HepG2 (cell line): ENCODE data around the gene VSIG8. TPM values are rescaled to one million over a fixed set of nuclear protein-coding genes. Genes with fewer than 3 reads are reported as not detected.

ENCODE experiments used
- ADNP ChIP-seq: sonication (generic); formaldehyde crosslinking; IDR thresholded peaks from 2 replicates; pipeline ENCODE4 v1.4.0; 2020; ENCODE audit warnings: missing genetic modification reagents
- BATF2 ChIP-seq: sonication (generic); formaldehyde crosslinking; IDR thresholded peaks from 2 replicates; pipeline ENCODE4 v1.8.0; 2022; ENCODE audit warnings: mild to moderate bottlenecking, missing genetic modification reagents, moderate library complexity
- CEBPG ChIP-seq: IDR thresholded peaks from 2 replicates; pipeline ENCODE4 v1.6.1; 2016
- EEA1 ChIP-seq: sonication (generic); formaldehyde crosslinking; IDR thresholded peaks from 2 replicates; pipeline ENCODE4 v1.5.1; 2020; ENCODE audit warnings: mild to moderate bottlenecking, missing genetic modification reagents, borderline replicate concordance
- FOSL2 ChIP-seq: sonication (generic); formaldehyde crosslinking; IDR thresholded peaks from 2 replicates; pipeline ENCODE4 v1.4.0; 2020; ENCODE audit warnings: missing genetic modification reagents
- FOXA3 ChIP-seq: IDR thresholded peaks from 2 replicates; pipeline ENCODE4 v1.6.1; 2016; ENCODE audit warnings: missing genetic modification reagents, missing compliant biosample characterization
- FOXP1 ChIP-seq, 2 experiments: fragments of 450-650 bp in 1 of 2; IDR thresholded peaks; 2 replicates each; pipeline ENCODE4 v1.6.1; 2017 to 2018; ENCODE audit warnings: antibody characterized with exemption in 1 of 2
- GLI4 ChIP-seq: sonication (generic); formaldehyde crosslinking; IDR thresholded peaks from 2 replicates; pipeline ENCODE4 v1.5.1; 2020; ENCODE audit warnings: missing genetic modification reagents, mild to moderate bottlenecking, moderate library complexity, borderline replicate concordance
- JUND ChIP-seq: sonication (generic); formaldehyde crosslinking; IDR thresholded peaks from 2 replicates; pipeline ENCODE4 v1.8.0; 2022; ENCODE audit warnings: mild to moderate bottlenecking, missing genetic modification reagents
- KMT2A ChIP-seq: sonication (generic); formaldehyde crosslinking; IDR thresholded peaks from 2 replicates; pipeline ENCODE4 v1.4.0; 2020; ENCODE audit warnings: missing genetic modification reagents
- MAFF ChIP-seq: IDR thresholded peaks from 2 replicates; pipeline ENCODE4 v1.6.1; 2011; ENCODE audit warnings: low read depth, low read length, improper control_type of control experiment
- MAFK ChIP-seq, 2 experiments: IDR thresholded peaks in 1 of 2; conservative IDR thresholded peaks in 1 of 2; 2 replicates each; pipeline ENCODE4 v1.6.1; 2011; ENCODE audit warnings: improper control_type of control experiment in 2 of 2, low read length in 2 of 2
- MTA3 ChIP-seq: sonication (generic); formaldehyde crosslinking; IDR thresholded peaks from 2 replicates; pipeline ENCODE4 v1.4.0; 2020; ENCODE audit warnings: missing genetic modification reagents
- RARA ChIP-seq: IDR thresholded peaks from 2 replicates; pipeline ENCODE4 v1.6.1; 2016; ENCODE audit warnings: missing genetic modification reagents, missing compliant biosample characterization
- REPIN1 ChIP-seq: sonication (generic); formaldehyde crosslinking; IDR thresholded peaks from 2 replicates; pipeline ENCODE4 v1.8.0; 2022; ENCODE audit warnings: missing genetic modification reagents, low read depth, mild to moderate bottlenecking, borderline replicate concordance
- RFX3 ChIP-seq: IDR thresholded peaks from 2 replicates; pipeline ENCODE4 v1.6.1; 2016; ENCODE audit warnings: missing biosample characterization, missing genetic modification reagents
- SMYD3 ChIP-seq: sonication (generic); formaldehyde crosslinking; IDR thresholded peaks from 2 replicates; pipeline ENCODE4 v1.8.1; 2023; ENCODE audit warnings: mild to moderate bottlenecking, missing genetic modification reagents
- SSRP1 ChIP-seq: IDR thresholded peaks from 2 replicates; pipeline ENCODE4 v1.6.1; 2016; ENCODE audit warnings: control low read depth
- ZBTB21 ChIP-seq: sonication (generic); formaldehyde crosslinking; IDR thresholded peaks from 2 replicates; pipeline ENCODE4 v1.4.0; 2020; ENCODE audit warnings: missing genetic modification reagents
- ZKSCAN5 ChIP-seq: sonication (generic); formaldehyde crosslinking; IDR thresholded peaks from 2 replicates; pipeline ENCODE4 v1.5.1; 2020; ENCODE audit warnings: mild to moderate bottlenecking, missing genetic modification reagents
- ZNF142 ChIP-seq: sonication (generic); formaldehyde crosslinking; IDR thresholded peaks from 2 replicates; pipeline ENCODE4 v1.4.0; 2020; ENCODE audit warnings: missing genetic modification reagents
- ZNF256 ChIP-seq: sonication (generic); formaldehyde crosslinking; conservative IDR thresholded peaks from 2 replicates; pipeline ENCODE4 v1.4.0; 2020; ENCODE audit warnings: missing genetic modification reagents
- ZNF274 ChIP-seq: sonication (generic); formaldehyde crosslinking; IDR thresholded peaks from 2 replicates; pipeline ENCODE4 v1.5.1; 2020; ENCODE audit warnings: mild to moderate bottlenecking, missing genetic modification reagents
- ZNF558 ChIP-seq: sonication (generic); formaldehyde crosslinking; IDR thresholded peaks from 2 replicates; pipeline ENCODE4 v1.9.0; 2022; ENCODE audit warnings: mild to moderate bottlenecking, missing genetic modification reagents, borderline replicate concordance
- ZNF577 ChIP-seq: sonication (generic); formaldehyde crosslinking; IDR thresholded peaks from 2 replicates; pipeline ENCODE4 v1.4.0; 2020; ENCODE audit warnings: mild to moderate bottlenecking, low read depth, missing genetic modification reagents, borderline replicate concordance
- polyA plus RNA-seq, 8 experiments: library from polyadenylated mRNA; depleted of rRNA in 3 of 8; stranded (reverse) in 7 of 8; unstranded in 1 of 8; fragments of >200 nt; fragmentation: Illumina TruSeq in 4 of 8; extraction: Trizol in 4 of 8; gene quantifications; 2 replicates each; pipeline versions ENCODE4 v1.2.1 to v1.2.3, GENCODE V29; 2011 to 2016; ENCODE audit warnings: low read depth in 4 of 8, missing spikeins in 1 of 8, mixed read lengths in 1 of 8; ENCODE audit not compliant: insufficient read depth in 1 of 8
- total RNA-seq, 5 experiments: library from RNA; depleted of rRNA; stranded (reverse); fragments of >200 nt; fragmentation: Illumina TruSeq; extraction: Trizol; gene quantifications; 2 replicates each; pipeline ENCODE4 v1.2.3, GENCODE V29; 2016; ENCODE audit warnings: low read depth in 1 of 5

VSIG8 gene
- total and polyA plus RNA-seq, 2 of the 13 experiments (the other 11 are each of a cell fraction or from before 2014, with no cell fraction given), result not detected

- TF ChIP-seq ZNF142 (no peak), SSRP1 (CRISPR knock-in tag) (no peak), MAFK (conservative IDR thresholded peaks at IDR 0.05 in 1 of 2, IDR thresholded peaks at IDR 0.05 in 1 of 2; ENCODE audit: low read length in 2 of 2) (peak; percentile 89 to 93), KMT2A (CRISPR knock-in tag) (no peak), FOXA3 (CRISPR knock-in tag) (peak; percentile 72), MAFF (peak; percentile 93), GLI4 (CRISPR knock-in tag) (no peak), SMYD3 (CRISPR knock-in tag) (no peak), ZBTB21 (CRISPR knock-in tag) (peak; percentile 51; the same call in 1 of the 2 replicates), MTA3 (CRISPR knock-in tag) (no peak), ZNF577 (CRISPR knock-in tag) (no peak), JUND (CRISPR knock-in tag) (no peak), ZNF558 (CRISPR knock-in tag) (no peak), FOXP1 (IDR thresholded peaks at IDR 0.05) (no peak), FOXP1 (CRISPR knock-in tag; IDR thresholded peaks at IDR 0.05) (peak; percentile 46), RARA (CRISPR knock-in tag) (peak; percentile 30; the same call in 1 of the 2 replicates), FOSL2 (CRISPR knock-in tag) (peak; percentile 95), BATF2 (CRISPR knock-in tag) (no peak), EEA1 (CRISPR knock-in tag) (no peak), ZNF274 (CRISPR knock-in tag) (no peak), CEBPG (CRISPR knock-in tag) (peak; percentile 34; the same call in 1 of the 2 replicates), RFX3 (CRISPR knock-in tag) (no peak), ZKSCAN5 (CRISPR knock-in tag) (no peak), ADNP (CRISPR knock-in tag) (no peak), ZNF256 (no peak), REPIN1 (no peak)
Observed at GRCh38 chr1:159817276-159818041, 45.0 kb downstream of the VSIG8 start (continued).
